IMR-90 (cell line): ENCODE results near the gene DAAM2. TPM values are rescaled to one million over a fixed set of nuclear protein-coding genes. Genes with fewer than 3 reads are reported as not detected.

ENCODE experiments used
- ATAC-seq: fragments of 200-7000 bp; cut with Tn5 transposase; 2 replicates; pipeline ENCODE4 v1.9.1; 2020; ENCODE audit warnings: low read depth, mild to moderate bottlenecking, moderate library complexity
- BruUV-seq: library from RNA; stranded (reverse); fragments of 400-500 nt; replicated peaks from 2 replicates; lab custom pipeline; 2021; lab: Mats Ljungman, UMichigan
- CTCF ChIA-PET: fragments of 300-600 bp; formaldehyde crosslinking; extraction: SDS; loops from one replicate; lab custom pipeline; 2021; ENCODE audit warnings: antibody characterized with exemption; lab: Yijun Ruan, JAX
- POLR2A ChIA-PET: fragments of 300-600 bp; sonication (Branson Sonifier 250); formaldehyde crosslinking; loops from one replicate; lab custom pipeline; 2022; ENCODE audit warnings: antibody characterized with exemption; ENCODE audit not compliant: unreplicated experiment; lab: Charles Lee
- DNase-seq: peaks from one replicate; pipeline ENCODE4 v3.0.0; 2013
- H2AFZ ChIP-seq: replicated peaks from 2 replicates; pipeline ENCODE3; 2013; ENCODE audit warnings: low read length, mild to moderate bottlenecking; ENCODE audit not compliant: poor library complexity
- H2AK5ac ChIP-seq: 2 replicates; pipeline ENCODE4 v1.6.1; 2013; ENCODE audit warnings: low read depth, low read length, inconsistent platforms
- H2AK9ac ChIP-seq: replicated peaks from 2 replicates; pipeline ENCODE3; 2013; ENCODE audit warnings: mild to moderate bottlenecking, low read depth, low read length, moderate library complexity; ENCODE audit not compliant: poor library complexity
- H2BK120ac ChIP-seq: 2 replicates; pipeline ENCODE4 v1.6.1; 2013; ENCODE audit warnings: low read depth, low read length, inconsistent platforms
- H2BK15ac ChIP-seq: 3 replicates; pipeline ENCODE4 v1.6.1; 2013; ENCODE audit warnings: low read depth, low read length, inconsistent platforms
- H2BK20ac ChIP-seq: 2 replicates; pipeline ENCODE4 v1.6.1; 2013; ENCODE audit warnings: low read depth, mild to moderate bottlenecking, inconsistent platforms, low read length, moderate library complexity
- H2BK5ac ChIP-seq: 2 replicates; pipeline ENCODE4 v1.6.1; 2013; ENCODE audit warnings: mild to moderate bottlenecking, low read depth, low read length, inconsistent platforms; ENCODE audit not compliant: poor library complexity, severe bottlenecking
- H3K14ac ChIP-seq: replicated peaks from 2 replicates; pipeline ENCODE4 v1.6.1; 2013; ENCODE audit warnings: low read depth, low read length, inconsistent platforms
- H3K18ac ChIP-seq: 2 replicates; pipeline ENCODE4 v1.6.1; 2013; ENCODE audit warnings: low read depth, low read length, control low read depth
- H3K23ac ChIP-seq: 2 replicates; pipeline ENCODE4 v1.6.1; 2013; ENCODE audit warnings: low read depth, low read length, inconsistent platforms
- H3K27ac ChIP-seq: 2 replicates; pipeline ENCODE4 v1.5.1; 2013; ENCODE audit warnings: mild to moderate bottlenecking, control low read depth, low read length; ENCODE audit not compliant: insufficient read depth
- H3K27me3 ChIP-seq: 2 replicates; pipeline ENCODE4 v1.6.1; 2013; ENCODE audit warnings: low read length; ENCODE audit not compliant: control insufficient read depth, insufficient read depth
- H3K36me3 ChIP-seq: 2 replicates; pipeline ENCODE4 v1.6.1; 2013; ENCODE audit warnings: low read length, mixed read lengths; ENCODE audit not compliant: control insufficient read depth, insufficient read depth
- H3K4ac ChIP-seq: 2 replicates; pipeline ENCODE4 v1.6.1; 2013; ENCODE audit warnings: low read depth, low read length, inconsistent platforms
- H3K4me1 ChIP-seq: 2 replicates; pipeline ENCODE4 v1.6.1; 2013; ENCODE audit warnings: low read length, mixed read lengths; ENCODE audit not compliant: control insufficient read depth, insufficient read depth
- H3K4me2 ChIP-seq: 2 replicates; pipeline ENCODE4 v1.6.1; 2013; ENCODE audit warnings: low read depth, mild to moderate bottlenecking, control low read depth, low read length, moderate library complexity
- H3K4me3 ChIP-seq: 2 replicates; pipeline ENCODE4 v1.5.1; 2013; ENCODE audit warnings: low read depth, mild to moderate bottlenecking, control low read depth, low read length, moderate library complexity; ENCODE audit not compliant: insufficient read depth
- H3K56ac ChIP-seq: 2 replicates; pipeline ENCODE4 v1.6.1; 2013; ENCODE audit warnings: low read length, inconsistent platforms; ENCODE audit not compliant: insufficient read depth; ENCODE audit errors: extremely low read depth
- H3K79me1 ChIP-seq, 2 experiments: 2 replicates each; pipeline ENCODE4 v1.6.1; 2013; ENCODE audit warnings: low read length in 2 of 2, inconsistent platforms in 1 of 2, low read depth in 1 of 2
- H3K9ac ChIP-seq: 2 replicates; pipeline ENCODE4 v1.6.1; 2013; ENCODE audit warnings: low read depth, low read length, control low read depth
- H3K9me1 ChIP-seq: 2 replicates; pipeline ENCODE4 v1.6.1; 2013; ENCODE audit warnings: low read length, inconsistent platforms; ENCODE audit not compliant: insufficient read depth
- H3K9me3 ChIP-seq: 2 replicates; pipeline ENCODE4 v1.6.1; 2013; ENCODE audit warnings: low read length; ENCODE audit not compliant: control insufficient read depth, insufficient read depth
- H4K20me1 ChIP-seq: 2 replicates; pipeline ENCODE4 v1.6.1; 2013; ENCODE audit warnings: low read length, inconsistent platforms; ENCODE audit not compliant: insufficient read depth
- H4K5ac ChIP-seq: 2 replicates; pipeline ENCODE4 v1.6.1; 2013; ENCODE audit warnings: mild to moderate bottlenecking, low read depth, low read length, control low read depth
- H4K8ac ChIP-seq, 2 experiments: 2 replicates each; pipeline ENCODE4 v1.6.1; 2013; ENCODE audit warnings: low read depth in 2 of 2, low read length in 2 of 2, control low read depth in 1 of 2, inconsistent platforms in 1 of 2
- H4K91ac ChIP-seq: 2 replicates; pipeline ENCODE4 v1.6.1; 2013; ENCODE audit warnings: low read depth, low read length, inconsistent platforms; ENCODE audit not compliant: insufficient read depth
- CHD1 ChIP-seq: IDR thresholded peaks from 2 replicates; pipeline ENCODE4 v1.6.1; 2012; ENCODE audit warnings: low read depth, low read length, improper control_type of control experiment
- MAFK ChIP-seq: IDR thresholded peaks from 2 replicates; pipeline ENCODE4 v1.6.1; 2012; ENCODE audit warnings: low read depth, low read length, improper control_type of control experiment
- WGBS, 2 experiments: methylation state at CpG; one replicate each; pipeline versions ENCODE4 v1.1.5 to v1.1.7; 2013; ENCODE audit warnings: missing lambda C conversion rate in 2 of 2; ENCODE audit not compliant: insufficient read length in 1 of 2; ENCODE audit errors: extremely low coverage in 2 of 2; 5-methylcytosine and 5-hydroxymethylcytosine counted together
- dilution Hi-C: fragments of 300-500 bp; cut with HindIII; formaldehyde crosslinking; loops from one replicate; pipeline ENCODE4 v1.14.3; 2018; ENCODE audit warnings: low sequenced_read_pairs; ENCODE audit not compliant: unreplicated experiment
- in situ Hi-C: fragments of 300-500 bp; cut with MboI; formaldehyde crosslinking; loops from 3 replicates; pipeline ENCODE4 v1.14.3; 2019; ENCODE audit warnings: low sequenced_read_pairs, inconsistent platforms, mixed read lengths
- intact Hi-C: fragments of 100-400 bp; cut with micrococcal nuclease; formaldehyde crosslinking; loops from 2 replicates; pipeline ENCODE4 v1.10.0; 2022
- polyA plus RNA-seq, 3 experiments: library from polyadenylated mRNA; depleted of rRNA; stranded (reverse); fragments of >200 nt; gene quantifications; 2 replicates each; pipeline ENCODE4 v1.2.3, GENCODE V29; 2012; ENCODE audit warnings: low replicate concordance in 1 of 3
- total RNA-seq: library from RNA; depleted of rRNA; stranded (reverse); fragments of >200 nt; gene quantifications from 2 replicates; pipeline ENCODE4 v1.2.3, GENCODE V29; 2012

DAAM2 gene
- total and polyA plus RNA-seq, 2 of the 4 experiments (the other 2 are of a cell fraction), result 11.2 to 12.9 TPM

GRCh38 chr6:39937686-39938333 is 145.6 kb downstream of the DAAM2 start:
- Histone ChIP-seq H4K5ac (no peak overlapping the region), H3K4me1 (peaks cover 12% of the 10 kb centered on the region), H4K20me1 (no peaks in the 10 kb centered on the region), H3K23ac (no peak overlapping the region), H3K56ac (no peak overlapping the region), H3K27ac (no peak overlapping the region), H3K9me1 (no peaks in the 10 kb centered on the region; the same call in none of the 2 replicates), H3K18ac (no peak overlapping the region), H3K79me1 (peaks cover 10 to 12% of the 10 kb centered on the region in 2 experiments; a peak in 3 of 4 replicates), H3K9ac (no peak overlapping the region), H2AK5ac (no peak overlapping the region), H3K4me3 (no peak overlapping the region), H2BK120ac (no peak overlapping the region), H3K36me3 (no peaks in the 10 kb centered on the region), H2BK5ac (no peak overlapping the region), H4K8ac (no peak overlapping the region), H3K4ac (no peak overlapping the region), H3K9me3 (no peaks in the 10 kb centered on the region), H2AFZ (no peak overlapping the region), H2BK15ac (no peak overlapping the region), H4K91ac (no peak overlapping the region), H3K27me3 (peaks cover 7% of the 10 kb centered on the region), H2BK20ac (no peak overlapping the region), H3K4me2 (no peak overlapping the region), H3K14ac (no peak overlapping the region), H2AK9ac (no peak overlapping the region)
- intact Hi-C loops (loop anchor here (2.0 kb wide), 1 partner anchor 43 kb away; no protein-coding TSS in a partner anchor), in situ Hi-C loops (no loop called here), dilution Hi-C loops (no loop called here)
- POLR2A ChIA-PET, result no interaction called here
- DNase-seq, result no peak
- no TSS peak for BruUV-seq
- WGBS, 2 experiments, result no CpG with 5 or more reads among the region's 3 CpGs
- no peak for ATAC-seq
- TF ChIP-seq MAFK (0 out of 2 replicates have a peak, but pooled peaks have one; percentile 6), CHD1 (no peak)
- CTCF ChIA-PET, result no interaction called here
